Measurements from ENCODE around the gene PEA15. TPM values are rescaled to one million over a fixed set of nuclear protein-coding genes. Genes with fewer than 3 reads are reported as not detected.

PEA15 gene
- total and polyA plus RNA-seq, 2 donors (not counting 3 experiments of a cell fraction or from before 2014, with no cell fraction given) = 250 to 304 TPM

GRCh38 chr1:160192234-160192633 is 12.9 kb upstream of the PEA15 start:
- no peak overlapping the region for H2AFZ ChIP-seq (ENCODE audit: low read depth, low read length)
- POLR2A ChIA-PET = no interaction called here
- H3K27me3 ChIP-seq (ENCODE audit: control insufficient read depth in 2 of 2, insufficient read depth in 2 of 2, low read length in 2 of 2) = peaks cover 0 to 1% of the 10 kb centered on the region in 2 experiments
- H3K4me3 ChIP-seq (replicated peaks in 1 of 3; ENCODE audit: insufficient read depth in 1 of 3, low read depth in 1 of 3, low read length in 3 of 3) = no peak overlapping the region
- no peak for FAIRE-seq
- H3K4me2 ChIP-seq (ENCODE audit: insufficient read depth, low read length) = no peak overlapping the region
- H3K4me1 ChIP-seq (ENCODE audit: control insufficient read depth, extremely low read depth, insufficient read depth, low read length) = peaks cover 5% of the 10 kb centered on the region
- no peak for TF ChIP-seq MYC (IDR thresholded peaks at IDR 0.05; ENCODE audit: low read depth, low read length)
- no peak for TF ChIP-seq EZH2 (IDR thresholded peaks at IDR 0.05; ENCODE audit: borderline replicate concordance, low read depth, low read length, severe bottlenecking)
- TF ChIP-seq JUN (IDR thresholded peaks at IDR 0.05; ENCODE audit: borderline replicate concordance, insufficient read depth, insufficient read length, low read depth) = no peak
- no peak for TF ChIP-seq CTCF (IDR thresholded peaks at IDR 0.05; ENCODE audit: extremely low read depth in 1 of 2, insufficient read depth in 1 of 2, low read depth in 1 of 2, low read length in 2 of 2)
- no peak for TF ChIP-seq FOS (IDR thresholded peaks at IDR 0.05; ENCODE audit: borderline replicate concordance, insufficient read depth, low read length)
- TF ChIP-seq MAX (IDR thresholded peaks at IDR 0.05; ENCODE audit: insufficient read depth, insufficient read length) = no peak
- TF ChIP-seq POLR2A (IDR thresholded peaks at IDR 0.05; ENCODE audit: low read depth, low read length) = no peak
- no peak for TF ChIP-seq GATA2 (IDR thresholded peaks at IDR 0.05; ENCODE audit: insufficient read depth, insufficient read length, low read depth, low read length)
- TF ChIP-seq POLR2AphosphoS5 (IDR thresholded peaks at IDR 0.05; ENCODE audit: insufficient read depth, low read depth, low read length) = no peak
- no peaks in the 10 kb centered on the region for H3K9me3 ChIP-seq (replicated peaks; ENCODE audit: control insufficient read depth, insufficient read depth, low read length)
- no peaks in the 10 kb centered on the region for H3K36me3 ChIP-seq (ENCODE audit: control insufficient read depth in 2 of 2, extremely low read depth in 1 of 2, insufficient read depth in 2 of 2, low read length in 2 of 2)
- dilution Hi-C loops (cut with MboI; ENCODE audit: extremely low pct_ligation_motif_present, low sequenced_read_pairs) (no loop called here), intact Hi-C loops (cut with micrococcal nuclease) (no loop called here)
- no peak overlapping the region for H3K27ac ChIP-seq (ENCODE audit: insufficient read depth, low read depth, low read length)
- no peaks in the 10 kb centered on the region for H3K9me1 ChIP-seq (replicated peaks; ENCODE audit: control insufficient read depth, extremely low read depth, insufficient read depth, low read length)
- no peaks in the 10 kb centered on the region for H4K20me1 ChIP-seq (replicated peaks; ENCODE audit: control insufficient read depth, extremely low read depth, insufficient read depth, low read length)
- H3K79me2 ChIP-seq (ENCODE audit: control insufficient read depth, insufficient read depth, low read length) = no peaks in the 10 kb centered on the region
- CTCF ChIA-PET = interaction anchor here (1.5 to 5.7 kb wide), 11 partner anchors 15 to 184 kb away, joined by 5 to 511 read pairs (median 37); partner anchors contain the start of genes PEA15 and PEX19
- H3K9ac ChIP-seq (replicated peaks; ENCODE audit: extremely low read depth, insufficient read depth, low read length) = no peak overlapping the region
- no TSS peak for BruUV-seq (replicated peaks)
- DNase-seq (ENCODE audit: low read depth, low spot score) = no peak

Measured in endothelial cell of umbilical vein (primary cell).